DOHH2 (cell line): ENCODE results near the gene TSPAN14.

Experiments
- H3F3A ChIP-seq: fragments of 200-600 bp; sonication (generic), shearing (Covaris generic); 2 replicates; pipeline ENCODE4 v1.6.0; 2016; ENCODE audit warnings: antibody characterized with exemption, mild to moderate bottlenecking; ENCODE audit not compliant: control insufficient read depth, insufficient read depth
- H3K27ac ChIP-seq: fragments of 200-600 bp; sonication (generic); 2 replicates; pipeline ENCODE4 v1.5.1; 2014; ENCODE audit warnings: low read depth, mild to moderate bottlenecking, low read length, moderate library complexity
- H3K27me3 ChIP-seq: fragments of 200-600 bp; sonication (generic); 2 replicates; pipeline ENCODE4 v1.6.1; 2014; ENCODE audit warnings: mild to moderate bottlenecking, low read length, mixed read lengths; ENCODE audit not compliant: control insufficient read depth
- H3K36me3 ChIP-seq: fragments of 200-600 bp; sonication (generic); 2 replicates; pipeline ENCODE4 v1.6.1; 2014; ENCODE audit warnings: mild to moderate bottlenecking, low read length, moderate library complexity, mixed read lengths; ENCODE audit not compliant: control insufficient read depth
- H3K4me1 ChIP-seq: fragments of 200-600 bp; sonication (generic); 2 replicates; pipeline ENCODE4 v1.6.1; 2014; ENCODE audit warnings: mild to moderate bottlenecking, low read length, mixed read lengths; ENCODE audit not compliant: control insufficient read depth
- H3K4me2 ChIP-seq: fragments of 200-600 bp; sonication (generic); 2 replicates; pipeline ENCODE4 v1.6.0; 2014; ENCODE audit warnings: mild to moderate bottlenecking, low read length, moderate library complexity
- H3K4me3 ChIP-seq: fragments of 200-600 bp; sonication (generic); 2 replicates; pipeline ENCODE4 v1.5.1; 2014; ENCODE audit warnings: mild to moderate bottlenecking, low read length, mixed read lengths
- H3K79me2 ChIP-seq: fragments of 200-600 bp; sonication (generic); 2 replicates; pipeline ENCODE4 v1.6.1; 2014; ENCODE audit warnings: mild to moderate bottlenecking, low read length, mixed read lengths; ENCODE audit not compliant: control insufficient read depth
- H3K9me2 ChIP-seq: fragments of 200-600 bp; sonication (generic); replicated peaks from 2 replicates; pipeline ENCODE4 v1.6.1; 2014; ENCODE audit warnings: mild to moderate bottlenecking, low read length, mixed read lengths; ENCODE audit not compliant: control insufficient read depth
- H3K9me3 ChIP-seq: fragments of 200-600 bp; sonication (generic); 2 replicates; pipeline ENCODE4 v1.6.1; 2014; ENCODE audit warnings: antibody characterized with exemption, low read length, mixed read lengths; ENCODE audit not compliant: control insufficient read depth, insufficient read depth
- H4K20me1 ChIP-seq: fragments of 200-600 bp; sonication (generic); 2 replicates; pipeline ENCODE4 v1.6.0; 2014; ENCODE audit warnings: low read depth, mild to moderate bottlenecking, antibody characterized with exemption, low read length, moderate library complexity; ENCODE audit not compliant: control insufficient read depth, insufficient read depth
- CTCF ChIP-seq: fragments of 200-600 bp; sonication (generic); IDR thresholded peaks from one replicate; pipeline ENCODE4 v1.5.1; 2014; ENCODE audit warnings: antibody characterized with exemption, mild to moderate bottlenecking, low read depth, low read length; ENCODE audit not compliant: poor library complexity, severe bottlenecking
- EZH2phosphoT487 ChIP-seq: fragments of 200-600 bp; sonication (generic); IDR thresholded peaks from 2 replicates; pipeline ENCODE4 v1.6.1; 2017; ENCODE audit warnings: borderline replicate concordance, mild to moderate bottlenecking, antibody characterized with exemption, low read length, moderate library complexity, mixed read lengths

TSPAN14 gene

GRCh38 chr10:80410122-80410521, 44.0 kb upstream of the TSPAN14 start:
- Histone ChIP-seq H3K27me3 (peaks cover 7% of the 10 kb centered on the region), H3K4me3 (no peak overlapping the region), H3F3A (no peaks in the 10 kb centered on the region), H3K9me3 (no peaks in the 10 kb centered on the region), H3K79me2 (no peaks in the 10 kb centered on the region), H4K20me1 (no peaks in the 10 kb centered on the region), H3K27ac (no peak overlapping the region), H3K36me3 (no peaks in the 10 kb centered on the region), H3K4me1 (peaks cover 15% of the 10 kb centered on the region), H3K9me2 (no peaks in the 10 kb centered on the region), H3K4me2 (no peak overlapping the region)
- TF ChIP-seq EZH2phosphoT487 (no peak), CTCF (no peak)

DNA sequence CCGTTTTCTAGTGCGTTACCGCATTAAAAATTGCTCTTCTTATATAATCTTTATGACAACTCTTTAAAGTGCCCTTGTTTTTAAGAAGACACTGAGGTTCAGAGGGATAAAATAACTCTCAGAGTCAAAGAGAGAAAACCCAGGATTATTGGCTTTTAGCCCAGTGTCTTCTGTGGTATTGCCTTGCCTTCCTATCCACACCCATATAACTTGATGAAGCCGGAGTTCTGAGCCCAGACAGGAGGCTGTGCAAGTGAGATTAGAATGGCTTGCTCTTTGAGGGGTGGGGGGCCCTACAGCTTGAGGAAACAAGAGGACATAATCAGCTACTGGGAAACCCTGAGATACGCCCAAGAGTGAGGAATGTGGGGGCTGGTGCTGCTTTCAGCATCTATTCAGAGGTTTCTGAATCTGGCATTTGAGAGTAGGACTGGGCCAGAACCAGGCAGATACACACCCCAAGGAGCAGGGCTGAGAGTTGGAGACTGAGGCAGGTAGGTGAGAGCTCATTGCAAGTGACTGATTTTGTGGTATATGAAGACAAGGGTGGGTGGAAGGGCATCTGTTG, 43.4 kb upstream of the TSPAN14 start:
- Histone ChIP-seq H4K20me1 (no peaks in the 10 kb centered on the region), H3K27ac (no peak overlapping the region), H3K4me2 (no peak overlapping the region), H3K79me2 (no peaks in the 10 kb centered on the region), H3K36me3 (no peaks in the 10 kb centered on the region), H3K4me1 (peaks cover 15% of the 10 kb centered on the region), H3K9me2 (no peaks in the 10 kb centered on the region), H3K27me3 (peaks cover 3% of the 10 kb centered on the region), H3F3A (no peaks in the 10 kb centered on the region), H3K4me3 (no peak overlapping the region), H3K9me3 (no peaks in the 10 kb centered on the region)
- TF ChIP-seq CTCF (no peak), EZH2phosphoT487 (no peak)

DNA sequence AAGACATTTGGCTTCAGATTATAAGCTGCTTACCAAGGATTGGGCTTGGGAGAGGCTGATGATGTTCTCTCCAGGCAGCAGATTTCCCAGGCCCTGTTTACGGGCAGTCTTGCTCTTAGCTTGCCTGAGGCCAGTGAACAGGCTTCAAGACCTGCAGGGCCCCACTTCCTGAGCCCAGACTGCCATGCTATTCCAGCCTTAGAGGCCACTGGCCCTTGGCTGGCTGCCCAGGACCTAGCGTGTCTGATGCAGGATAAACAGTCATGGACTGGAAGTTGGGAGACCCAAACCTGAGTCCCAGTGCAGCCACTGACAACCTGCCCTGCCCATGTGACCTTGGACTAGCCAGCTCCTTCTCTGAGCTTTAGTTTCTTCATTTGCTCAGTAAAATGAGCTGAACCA, 42.8 kb upstream of the TSPAN14 start:
- Histone ChIP-seq H4K20me1 (no peaks in the 10 kb centered on the region), H3K4me1 (peaks cover 15% of the 10 kb centered on the region), H3K27me3 (peaks cover 3% of the 10 kb centered on the region), H3F3A (no peaks in the 10 kb centered on the region), H3K4me3 (no peak overlapping the region), H3K4me2 (no peak overlapping the region), H3K9me2 (no peaks in the 10 kb centered on the region), H3K79me2 (no peaks in the 10 kb centered on the region), H3K9me3 (no peaks in the 10 kb centered on the region), H3K27ac (no peak overlapping the region), H3K36me3 (no peaks in the 10 kb centered on the region)
- no peak for TF ChIP-seq EZH2phosphoT487
- no peak for TF ChIP-seq CTCF
